Ishikawa (cell line): ENCODE measurements around the gene EEF1AKMT1.

Experiments used
- CEBPB ChIP-seq: IDR thresholded peaks from 2 replicates; pipeline ENCODE4 v1.6.1; 2012
- CREB1 ChIP-seq: IDR thresholded peaks from 2 replicates; pipeline ENCODE4 v1.6.1; 2012; ENCODE audit warnings: low read depth
- EGR1 ChIP-seq: IDR thresholded peaks from 2 replicates; pipeline ENCODE4 v1.6.1; 2012
- EP300 ChIP-seq: IDR thresholded peaks from 2 replicates; pipeline ENCODE4 v1.6.1; 2012; ENCODE audit warnings: borderline replicate concordance
- FOXM1 ChIP-seq: IDR thresholded peaks from 2 replicates; pipeline ENCODE4 v1.6.1; 2012; ENCODE audit warnings: low read depth, borderline replicate concordance
- MAX ChIP-seq: IDR thresholded peaks from 2 replicates; pipeline ENCODE4 v1.6.1; 2012
- NFIC ChIP-seq: IDR thresholded peaks from 2 replicates; pipeline ENCODE4 v1.6.1; 2012
- RAD21 ChIP-seq: IDR thresholded peaks from 2 replicates; pipeline ENCODE4 v1.6.1; 2012; ENCODE audit warnings: low read depth
- REST ChIP-seq: IDR thresholded peaks from 2 replicates; pipeline ENCODE4 v1.6.1; 2012; ENCODE audit warnings: low read depth, mild to moderate bottlenecking
- TAF1 ChIP-seq: IDR thresholded peaks from 2 replicates; pipeline ENCODE4 v1.6.1; 2012; ENCODE audit warnings: low read depth, mild to moderate bottlenecking
- TCF12 ChIP-seq: IDR thresholded peaks from 2 replicates; pipeline ENCODE4 v1.6.1; 2012; ENCODE audit warnings: low read depth
- TEAD4 ChIP-seq: IDR thresholded peaks from 2 replicates; pipeline ENCODE4 v1.6.1; 2012
- USF1 ChIP-seq: IDR thresholded peaks from 2 replicates; pipeline ENCODE4 v1.6.1; 2012
- YY1 ChIP-seq: IDR thresholded peaks from 2 replicates; pipeline ENCODE4 v1.6.1; 2012; ENCODE audit warnings: low read depth
- ZBTB7A ChIP-seq: IDR thresholded peaks from 2 replicates; pipeline ENCODE4 v1.6.1; 2012; ENCODE audit warnings: low read depth

Gene EEF1AKMT1

GRCh38 chr13:20815464-20815863 is 41.7 kb upstream of the EEF1AKMT1 start:
- TF ChIP-seq CREB1 (no peak), EGR1 (no peak), MAX (no peak), RAD21 (no peak), USF1 (no peak), YY1 (no peak), FOXM1 (no peak), TCF12 (no peak), ZBTB7A (no peak), TEAD4 (no peak), NFIC (no peak), TAF1 (no peak), EP300 (no peak), CEBPB (no peak), REST (no peak)

- peak; percentile 52; the same call in 1 of the 2 replicates for TF ChIP-seq TEAD4
- TF ChIP-seq CEBPB = no peak
- TF ChIP-seq USF1 = peak; percentile 77
- TF ChIP-seq EGR1 = no peak
- peak; percentile 65; the same call in 1 of the 2 replicates for TF ChIP-seq EP300
- no peak for TF ChIP-seq YY1
- peak; percentile 90 for TF ChIP-seq NFIC
- no peak for TF ChIP-seq REST
- TF ChIP-seq ZBTB7A = no peak
- peak; percentile 82 for TF ChIP-seq MAX
- TF ChIP-seq CREB1 = no peak
- TF ChIP-seq RAD21 = no peak
- no peak for TF ChIP-seq FOXM1
- TF ChIP-seq TCF12 = peak; percentile 73; the same call in 1 of the 2 replicates
- no peak for TF ChIP-seq TAF1
These were observed 40.6 kb upstream of the EEF1AKMT1 start for GRCh38 chr13:20814224-20814910.

GRCh38 chr13:20812890-20813289 is 39.1 kb upstream of the EEF1AKMT1 start:
- no peak for TF ChIP-seq CEBPB
- no peak for TF ChIP-seq MAX
- TF ChIP-seq TAF1 = no peak

- TF ChIP-seq YY1 (no peak), TEAD4 (no peak), MAX (no peak), EGR1 (no peak), ZBTB7A (no peak), NFIC (no peak), TAF1 (no peak), CREB1 (no peak)
These were observed 37.0 kb upstream of the EEF1AKMT1 start for GRCh38 chr13:20810808-20811207.

GRCh38 chr13:20808874-20809273 is 35.1 kb upstream of the EEF1AKMT1 start:
- TF ChIP-seq TCF12 = no peak
- no peak for TF ChIP-seq TAF1
- TF ChIP-seq USF1 = no peak
- no peak for TF ChIP-seq NFIC
- no peak for TF ChIP-seq EGR1
- no peak for TF ChIP-seq EP300
- TF ChIP-seq YY1 = no peak
- TF ChIP-seq CEBPB = no peak
- TF ChIP-seq REST = no peak
- TF ChIP-seq RAD21 = no peak
- no peak for TF ChIP-seq TEAD4
- TF ChIP-seq FOXM1 = no peak
- no peak for TF ChIP-seq MAX
- no peak for TF ChIP-seq ZBTB7A
- no peak for TF ChIP-seq CREB1
